Pancreas (tissue), 10 donors: ENCODE measurements around the gene MAP3K3. TPM values are rescaled to one million over a fixed set of nuclear protein-coding genes. Genes with fewer than 3 reads are reported as not detected.

Experiments
- ATAC-seq, 4 donors: fragments of 200-7000 bp; cut with Tn5 transposase; one replicate each; pipeline versions ENCODE4 v1.8.0 to v1.9.1; 2020; ENCODE audit warnings: mild to moderate bottlenecking in 4 of 4, moderate library complexity in 4 of 4
- DNase-seq, 6 donors: peaks; one replicate each; pipeline ENCODE4 v3.0.0-alpha.2; 2020
- FAIRE-seq: peaks from 2 replicates; lab custom pipeline; 2012; peaks lifted over from hg19 to GRCh38; lab: Jason Lieb, UNC
- H3K27ac ChIP-seq, 4 donors: fragments of 200-600 bp; sonication (generic); 1 replicate in 3 of 4; 2 replicates in 1 of 4; pipeline versions ENCODE4 v1.5.0 to v1.8.0; 2020
- H3K27me3 ChIP-seq, 4 donors: fragments of 200-600 bp; one replicate each; pipeline ENCODE4 v1.8.0; 2021
- H3K36me3 ChIP-seq, 3 donors: fragments of 200-600 bp; sonication (generic) in 1 of 3; one replicate each; pipeline versions ENCODE4 v1.5.0 to v1.8.0; 2020 to 2021
- H3K4me1 ChIP-seq, 3 donors: fragments of 200-600 bp; one replicate each; pipeline ENCODE4 v1.8.0; 2021
- H3K4me3 ChIP-seq, 4 donors: fragments of 200-600 bp; sonication (generic) in 2 of 4; one replicate each; pipeline versions ENCODE4 v1.5.0 to v1.8.0; 2020 to 2021
- H3K9me3 ChIP-seq, 4 donors: fragments of 200-600 bp; one replicate each; pipeline ENCODE4 v1.8.0; 2021
- WGBS, 2 donors: extraction: QIAGEN DNeasy Blood & Tissue Kit; methylation state at CpG; one replicate each; pipeline ENCODE4 v1.1.7; 2013; 5-methylcytosine and 5-hydroxymethylcytosine counted together
- intact Hi-C, 3 donors: fragments of 100-400 bp; cut with DNase I; formaldehyde crosslinking; loops; one replicate each; pipeline versions ENCODE4 v1.11.1 to v1.14.2; 2022
- polyA plus RNA-seq, 2 donors: library from polyadenylated mRNA; stranded (reverse); fragments of 200-250 nt; gene quantifications; one replicate each; pipeline ENCODE4 v1.2.3, GENCODE V29; 2013
- total RNA-seq, 6 donors: library from RNA; stranded (reverse); fragmentation: NEBNext Ultra II Directional in 4 of 6; extraction: Animal tissue kit (Norgen Biotek cat#: 25700) in 4 of 6; gene quantifications; one replicate each; pipeline versions ENCODE4 v1.2.1 to v1.2.4, GENCODE V29; 2021 to 2023
- TF ChIP-seq, protein P1 (sequence below), 4 donors: fragments of 200-600 bp; sonication (generic) in 3 of 4; IDR thresholded peaks; one replicate each; pipeline versions ENCODE4 v1.5.0 to v1.8.0; 2021; ENCODE audit warnings: antibody characterized with exemption in 4 of 4
- donor health status: healthy with polysubstance abuse.
- donor health status: DM: no; HTN: no; CAD: no; lungs with moderate emphysema.
- donor health status: DM: no; HTN: no; CAD: no.
- donor health status: control.
- donor health status: control.
- donor health status: Bipolar disorder and iron deficiency.
- donor health status: DM: yes; HTN: yes; CAD: no.
- donor health status: DM: no; HTN: no; CAD: no.
- donor health status: DM: no; HTN: no; CAD: no.
- donor health status: DM: yes; HTN: yes; CAD: no.

MAP3K3 gene
- total and polyA plus RNA-seq, 8 donors = 8.4 to 21.9 (median 11.4) TPM

GRCh38 chr17:63706336-63707082 is 84.3 kb downstream of the MAP3K3 start:
- 84 to 86% methylated on average over 7 of the region's 7 CpGs for WGBS, 2 donors
- H3K36me3 ChIP-seq = no peaks in the 10 kb centered on the region

DNA sequence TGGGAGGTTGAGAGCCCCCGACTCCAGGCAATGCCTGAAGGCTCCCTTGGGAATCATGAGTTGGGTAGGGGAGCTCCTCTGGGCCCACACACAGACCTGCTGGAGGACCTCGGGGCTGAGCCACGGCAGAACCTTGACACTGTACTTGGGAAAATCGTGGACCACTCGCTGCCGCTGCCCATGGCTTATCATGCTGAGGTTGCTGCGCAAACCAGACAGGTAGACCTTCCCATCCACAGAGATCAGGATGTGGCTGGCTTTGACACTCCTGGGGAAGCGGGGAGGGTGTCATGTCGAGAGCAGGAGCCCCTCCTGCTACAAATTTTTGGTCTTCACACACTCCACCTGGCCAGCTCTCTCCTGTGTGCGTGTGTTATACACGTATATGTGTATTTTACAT is 84.9 kb downstream of the MAP3K3 start:
- TF ChIP-seq, protein P1, sequence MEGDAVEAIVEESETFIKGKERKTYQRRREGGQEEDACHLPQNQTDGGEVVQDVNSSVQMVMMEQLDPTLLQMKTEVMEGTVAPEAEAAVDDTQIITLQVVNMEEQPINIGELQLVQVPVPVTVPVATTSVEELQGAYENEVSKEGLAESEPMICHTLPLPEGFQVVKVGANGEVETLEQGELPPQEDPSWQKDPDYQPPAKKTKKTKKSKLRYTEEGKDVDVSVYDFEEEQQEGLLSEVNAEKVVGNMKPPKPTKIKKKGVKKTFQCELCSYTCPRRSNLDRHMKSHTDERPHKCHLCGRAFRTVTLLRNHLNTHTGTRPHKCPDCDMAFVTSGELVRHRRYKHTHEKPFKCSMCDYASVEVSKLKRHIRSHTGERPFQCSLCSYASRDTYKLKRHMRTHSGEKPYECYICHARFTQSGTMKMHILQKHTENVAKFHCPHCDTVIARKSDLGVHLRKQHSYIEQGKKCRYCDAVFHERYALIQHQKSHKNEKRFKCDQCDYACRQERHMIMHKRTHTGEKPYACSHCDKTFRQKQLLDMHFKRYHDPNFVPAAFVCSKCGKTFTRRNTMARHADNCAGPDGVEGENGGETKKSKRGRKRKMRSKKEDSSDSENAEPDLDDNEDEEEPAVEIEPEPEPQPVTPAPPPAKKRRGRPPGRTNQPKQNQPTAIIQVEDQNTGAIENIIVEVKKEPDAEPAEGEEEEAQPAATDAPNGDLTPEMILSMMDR (IDR thresholded peaks at IDR 0.05) = no peak
- DNase-seq (no peak), FAIRE-seq (no peak), ATAC-seq (no peak)
- peaks cover 0 to 2% (median 0%) of the 10 kb centered on the region in 3 donors for H3K36me3 ChIP-seq
- WGBS, 2 donors = 90% methylated on average over 11 of the region's 11 CpGs
- H3K9me3 ChIP-seq = no peaks in the 10 kb centered on the region
- peaks cover 0 to 10% (median 5%) of the 10 kb centered on the region in 3 donors for H3K4me1 ChIP-seq
- no peak overlapping the region for H3K4me3 ChIP-seq
- no peaks in the 10 kb centered on the region for H3K27me3 ChIP-seq
- intact Hi-C loops = loop anchor here in 1 of 3 donors (10.0 kb wide), 1 partner anchor 272 kb away; no protein-coding TSS in a partner anchor
- no peak overlapping the region for H3K27ac ChIP-seq

More at GRCh38 chr17:63706336-63707082, 84.3 kb downstream of the MAP3K3 start:
- intact Hi-C loops = loop anchor here in 1 of 3 donors (10.0 kb wide), 1 partner anchor 272 kb away; no protein-coding TSS in a partner anchor
- H3K9me3 ChIP-seq = no peaks in the 10 kb centered on the region
- FAIRE-seq = no peak
- no peak for ATAC-seq
- TF ChIP-seq, protein P1 (IDR thresholded peaks at IDR 0.05) = no peak
- no peaks in the 10 kb centered on the region for H3K27me3 ChIP-seq
- no peak for DNase-seq
- no peak overlapping the region for H3K4me3 ChIP-seq
- peaks cover 0 to 10% (median 5%) of the 10 kb centered on the region in 3 donors for H3K4me1 ChIP-seq
- no peak overlapping the region for H3K27ac ChIP-seq

DNA sequence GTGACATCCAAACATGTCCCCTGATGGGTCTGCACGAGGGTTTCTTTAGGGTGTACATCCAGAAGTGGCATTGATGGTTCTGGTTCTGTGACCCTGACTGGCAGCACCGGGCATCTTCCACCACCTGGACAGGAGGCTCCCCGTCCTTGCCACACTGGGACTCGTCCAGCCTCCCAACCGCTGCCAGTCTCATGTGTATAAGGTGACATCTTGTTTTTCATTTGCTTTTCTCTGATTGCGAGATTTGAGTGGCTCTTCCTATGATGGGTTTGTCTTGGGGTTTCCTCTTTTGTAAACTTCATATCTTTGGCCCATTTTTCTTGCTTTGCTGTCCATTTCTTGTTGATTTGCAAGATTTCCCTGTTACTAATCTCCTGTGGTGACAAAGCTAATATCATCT is 86.9 kb downstream of the MAP3K3 start:
- no peak for ATAC-seq
- peaks cover 0 to 4% (median 0%) of the 10 kb centered on the region in 3 donors for H3K36me3 ChIP-seq
- H3K9me3 ChIP-seq = no peaks in the 10 kb centered on the region
- H3K4me3 ChIP-seq = no peak overlapping the region
- intact Hi-C loops = loop anchor here in 1 of 3 donors (10.0 kb wide), 1 partner anchor 274 kb away; no protein-coding TSS in a partner anchor
- no peaks in the 10 kb centered on the region for H3K27me3 ChIP-seq
- TF ChIP-seq, protein P1 (IDR thresholded peaks at IDR 0.05) = no peak
- DNase-seq = no peak
- 92 to 96% methylated on average over 6 of the region's 6 CpGs for WGBS, 2 donors
- FAIRE-seq = no peak
- H3K27ac ChIP-seq = peak overlapping the region in 1 of 4 donors; percentile 75
- peaks cover 0 to 10% (median 5%) of the 10 kb centered on the region in 3 donors for H3K4me1 ChIP-seq

GRCh38 chr17:63714550-63715277 is 92.5 kb downstream of the MAP3K3 start:
- no peaks in the 10 kb centered on the region for H3K27me3 ChIP-seq
- peaks cover 0 to 4% (median 0%) of the 10 kb centered on the region in 3 donors for H3K36me3 ChIP-seq
- DNase-seq = peak in 1 of 6 donors; percentile 4
- no peak for FAIRE-seq
- no peak overlapping the region for H3K4me3 ChIP-seq
- H3K27ac ChIP-seq = no peak overlapping the region
- intact Hi-C loops = no loop called here
- ATAC-seq = no peak
- peaks cover 0 to 5% (median under 1%) of the 10 kb centered on the region in 3 donors for H3K4me1 ChIP-seq
- TF ChIP-seq, protein P1 (IDR thresholded peaks at IDR 0.05) = no peak
- no peaks in the 10 kb centered on the region for H3K9me3 ChIP-seq
- 80 to 86% methylated on average over 10 of the region's 10 CpGs for WGBS, 2 donors
